C1 segment of cervical spinal cord (tissue), 14 donors: ENCODE results near the gene PXMP2.

ENCODE experiments used
- DNase-seq, 14 donors: peaks; one replicate each; lab custom pipeline; 2025; lab: John Stamatoyannopoulos, UW

PXMP2 gene

DNA sequence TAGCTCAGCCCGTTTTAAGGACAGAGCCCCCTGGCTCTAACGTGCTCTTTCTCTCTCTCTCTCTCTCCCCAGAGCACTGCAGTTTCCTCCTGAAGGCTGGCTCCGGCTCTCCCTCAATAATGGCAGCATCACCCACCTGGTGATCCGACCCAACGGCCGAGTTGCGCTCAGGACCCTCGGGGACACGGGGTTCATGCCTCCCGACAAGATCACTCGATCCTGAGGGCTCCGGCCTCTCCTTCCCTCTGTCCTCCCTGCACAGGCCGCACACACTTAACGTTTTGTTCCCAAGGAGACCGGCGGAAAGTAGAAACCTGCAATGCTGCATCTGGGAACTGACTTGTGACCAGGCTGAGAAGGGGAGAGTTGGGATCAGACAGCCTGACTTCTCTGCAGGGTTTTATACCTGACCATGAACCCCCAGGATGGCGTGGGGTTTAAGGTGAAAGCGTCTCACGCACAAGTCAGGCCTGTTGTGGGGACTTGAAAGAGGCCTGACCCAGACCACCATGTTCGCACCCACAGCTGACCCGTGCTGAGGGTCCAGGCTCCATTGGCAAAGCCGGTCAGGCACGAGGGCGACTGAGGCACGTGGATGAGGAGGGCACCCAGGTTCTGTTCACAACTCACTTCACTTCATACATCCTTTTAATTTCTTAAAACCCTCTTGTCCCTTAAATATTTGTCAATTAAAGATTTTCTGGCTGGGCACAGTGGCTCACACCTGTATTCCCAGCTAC lies 33.4 kb downstream of the PXMP2 start:
- DNase-seq: no peak

GRCh38 chr12:132723015-132723763 lies 35.8 kb downstream of the PXMP2 start:
- DNase-seq: no peak

GRCh38 chr12:132723764-132724140 lies 36.4 kb downstream of the PXMP2 start:
- DNase-seq: no peak

DNA sequence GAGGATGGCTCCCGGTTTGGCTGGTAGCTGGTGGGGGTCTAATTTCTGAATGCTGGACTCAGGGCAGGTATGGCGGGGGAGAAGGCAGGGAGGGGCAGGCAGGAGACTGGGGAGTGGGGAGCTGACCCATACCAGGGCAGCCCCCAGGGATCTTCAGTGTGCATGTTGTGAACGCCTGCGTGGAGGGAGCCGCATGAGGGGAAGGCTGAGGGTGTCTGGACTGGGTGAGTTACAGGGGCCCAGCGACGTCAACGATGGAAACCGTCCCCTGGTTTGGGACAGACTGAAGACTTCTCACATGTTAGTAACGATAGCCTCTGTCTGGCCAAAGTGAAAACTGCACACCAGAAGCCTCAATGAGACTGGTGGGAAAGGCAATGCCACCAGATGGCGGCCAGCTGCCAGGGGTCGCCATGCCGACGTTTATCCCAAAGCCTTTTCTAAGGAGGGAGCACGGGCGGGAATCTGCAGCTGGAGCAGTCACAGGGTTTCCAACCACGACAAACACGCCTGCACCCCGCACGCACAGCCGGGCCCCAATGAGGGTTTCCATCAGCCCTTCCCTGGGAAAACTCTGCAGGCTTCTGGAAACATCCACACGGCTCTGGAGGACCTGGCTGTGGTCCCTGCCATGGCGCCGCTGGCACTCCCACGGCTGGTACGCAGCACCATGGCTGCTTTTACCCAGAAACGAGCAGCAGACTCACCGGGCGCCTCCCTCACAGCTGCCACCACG lies 37.3 kb downstream of the PXMP2 start:
- DNase-seq: no peak

DNA sequence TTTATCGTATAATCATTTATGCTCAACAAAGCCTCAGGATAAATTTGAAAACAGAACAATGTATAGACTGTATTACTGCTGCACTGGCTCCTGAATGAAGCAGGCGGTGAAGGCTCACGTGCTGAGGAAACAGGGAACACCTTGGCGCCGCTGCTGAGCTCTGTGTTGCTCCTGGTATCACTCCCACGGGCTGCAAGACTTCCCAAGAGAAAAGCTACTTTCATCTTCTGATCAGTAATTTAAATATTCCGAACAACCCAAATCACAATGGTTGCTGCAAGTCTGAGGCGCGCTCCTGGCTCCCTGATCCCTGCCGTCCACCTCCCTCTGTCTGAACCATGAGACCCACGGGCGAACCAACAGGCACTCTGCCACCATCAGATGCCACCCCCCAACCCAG lies 39.0 kb downstream of the PXMP2 start:
- DNase-seq: no peak

DNA sequence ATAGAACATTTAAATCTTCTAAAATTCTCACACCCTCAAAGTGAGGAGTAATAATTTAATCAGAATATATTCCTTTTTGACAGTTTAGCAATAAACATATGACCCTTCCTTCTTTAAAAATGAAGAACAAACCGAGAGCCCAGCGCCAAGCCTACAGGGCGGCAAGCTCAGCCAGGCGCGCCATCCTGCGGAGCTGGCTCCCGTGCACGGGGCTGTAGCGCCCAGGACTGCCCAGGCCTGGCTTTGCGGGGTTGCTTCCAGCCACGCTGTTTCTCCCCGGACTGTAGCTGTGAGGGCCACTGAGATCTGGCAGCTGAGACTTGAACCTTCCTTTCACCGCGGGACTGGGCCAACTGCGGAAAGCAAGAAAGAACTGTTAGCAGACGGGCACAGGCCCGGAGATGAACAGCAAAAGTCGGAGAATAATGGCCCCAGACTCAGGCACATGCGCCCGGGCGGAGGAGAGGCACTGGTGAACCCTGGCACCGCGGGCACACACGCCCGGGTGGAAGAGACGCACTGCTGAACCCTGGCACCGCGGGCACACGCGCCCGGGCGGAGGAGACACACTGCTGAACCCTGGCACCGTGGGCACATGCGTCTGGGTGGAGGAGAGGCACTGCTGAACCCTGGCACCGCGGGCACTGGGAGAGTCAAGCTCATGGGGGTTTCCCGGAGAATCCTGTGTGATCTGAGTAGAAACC lies 39.9 kb downstream of the PXMP2 start:
- DNase-seq: no peak

DNA sequence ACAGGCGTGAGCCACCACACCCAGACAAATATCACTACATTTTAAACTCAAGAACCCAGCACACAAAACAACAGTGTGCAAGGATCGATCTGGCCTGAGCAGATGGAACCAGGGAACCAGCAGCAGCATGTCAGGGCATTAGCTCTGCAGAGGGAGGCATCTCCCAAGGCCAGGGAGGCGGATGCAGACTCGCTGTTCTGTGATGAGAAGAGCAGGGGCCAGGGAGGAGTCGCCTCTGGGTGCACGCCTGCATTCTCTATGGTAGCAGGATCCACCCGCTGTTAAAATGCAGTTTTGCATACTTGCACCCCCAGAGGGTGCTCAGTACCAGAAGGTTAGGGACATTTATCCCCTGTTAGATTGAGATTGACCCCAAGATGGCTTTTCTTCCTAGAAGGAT lies 41.1 kb downstream of the PXMP2 start:
- no peak for DNase-seq

DNA sequence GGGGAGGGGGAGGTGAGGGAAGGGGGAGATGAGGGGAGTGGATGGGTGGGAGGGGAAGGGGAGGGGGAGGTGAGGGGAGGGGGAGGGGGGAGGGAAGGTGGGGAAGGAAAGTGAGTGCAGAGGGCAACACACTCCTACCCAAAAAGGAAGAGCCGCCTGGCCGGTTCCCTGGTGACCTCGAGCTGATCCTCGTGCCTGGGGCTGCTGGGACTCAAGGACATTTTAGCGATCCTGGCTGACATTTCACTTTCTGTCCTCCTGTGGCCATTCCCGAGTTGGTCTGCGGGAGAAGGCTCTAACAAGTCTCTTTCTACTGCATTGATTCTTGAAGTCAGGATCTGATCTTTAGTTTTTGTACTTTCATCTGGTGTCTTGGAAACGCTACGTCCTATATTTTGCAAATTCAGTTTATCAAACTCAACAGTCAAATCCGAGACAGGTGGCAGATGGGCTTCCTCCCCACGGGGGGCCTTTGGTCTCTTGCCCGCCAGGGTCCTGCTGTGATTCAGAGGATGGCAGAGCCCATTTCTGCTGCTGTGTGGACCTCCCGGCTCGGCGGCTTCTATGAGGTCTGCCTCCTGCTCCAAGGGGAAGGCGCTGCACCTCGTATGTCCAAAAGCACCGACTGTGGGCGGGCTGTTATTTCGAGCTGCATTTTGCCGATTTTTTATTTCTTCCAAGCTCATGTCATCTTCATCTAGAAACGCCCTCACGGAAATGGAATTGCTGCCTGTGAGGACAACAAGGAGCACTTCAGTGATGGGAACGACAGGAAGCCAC lies 42.3 kb downstream of the PXMP2 start:
- peak in 1 of 14 donors; percentile 48 for DNase-seq

GRCh38 chr12:132730353-132730752 lies 43.0 kb downstream of the PXMP2 start:
- no peak for DNase-seq

GRCh38 chr12:132731574-132731973 lies 44.2 kb downstream of the PXMP2 start:
- no peak for DNase-seq

- no peak for DNase-seq
Measured at GRCh38 chr12:132734206-132734605, 46.8 kb downstream of the PXMP2 start.

GRCh38 chr12:132735496-132735895 lies 48.1 kb downstream of the PXMP2 start:
- no peak for DNase-seq

DNA sequence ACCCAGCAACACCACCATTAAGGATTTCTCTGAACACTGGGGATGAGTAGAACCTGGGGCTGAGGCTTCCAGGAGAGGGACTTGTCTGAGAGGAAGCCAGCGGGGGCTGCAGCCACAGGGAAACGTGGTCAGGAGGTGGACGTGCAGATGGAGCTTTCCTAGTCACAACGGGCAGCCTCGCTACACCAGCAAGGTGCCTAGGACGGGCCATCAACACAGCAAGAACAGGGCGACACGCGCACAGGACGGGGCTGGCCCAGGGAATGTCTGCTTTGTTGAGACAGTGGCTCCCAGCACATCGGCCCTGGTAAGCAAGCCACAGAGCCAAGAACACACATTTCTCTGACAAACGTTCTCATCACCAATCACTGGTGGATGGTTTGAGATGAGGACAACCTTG lies 49.0 kb downstream of the PXMP2 start:
- no peak for DNase-seq

- DNase-seq: no peak
Measured at GRCh38 chr12:132736913-132737312, 49.5 kb downstream of the PXMP2 start.

GRCh38 chr12:132739600-132740312 lies 52.4 kb downstream of the PXMP2 start:
- no peak for DNase-seq

DNA sequence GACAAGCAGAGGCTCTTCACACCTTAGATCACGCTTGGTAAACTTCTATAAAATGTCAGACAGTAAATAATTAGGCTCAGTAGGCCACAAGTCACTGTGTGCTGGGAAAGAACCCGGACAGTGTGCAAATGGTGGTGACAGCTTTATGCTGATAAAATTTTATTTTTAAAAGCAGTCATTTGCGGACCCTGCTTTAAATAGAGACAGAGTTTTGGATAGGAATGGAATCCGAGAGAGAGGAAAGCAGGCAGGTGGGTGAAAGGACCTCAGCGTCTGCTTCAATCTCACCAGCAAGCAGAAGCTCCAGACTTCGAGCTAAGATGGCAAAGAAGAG lies 52.9 kb downstream of the PXMP2 start:
- DNase-seq: no peak

- no peak for DNase-seq
Measured at GRCh38 chr12:132740652-132741051, 53.3 kb downstream of the PXMP2 start.

DNA sequence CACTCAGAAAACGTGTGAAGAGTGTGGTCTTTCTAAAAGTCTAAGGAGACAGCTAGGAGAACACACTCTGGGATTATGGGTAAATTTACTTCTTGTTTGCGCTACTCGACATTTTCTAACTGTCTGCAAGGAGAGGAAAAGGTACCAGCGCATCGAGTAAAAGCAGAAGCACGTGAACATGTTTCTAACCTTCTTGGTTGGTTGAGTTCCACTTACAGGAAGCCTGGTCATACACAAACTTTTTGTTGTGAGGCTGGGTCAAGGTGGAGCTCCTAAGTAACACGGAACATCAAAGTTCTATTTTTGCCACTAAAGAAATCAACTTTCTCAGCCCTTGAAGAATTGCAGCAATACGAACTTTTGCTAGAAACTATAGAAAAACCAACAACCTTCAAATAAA lies 54.2 kb downstream of the PXMP2 start:
- no peak for DNase-seq

- DNase-seq: no peak
Measured at GRCh38 chr12:132743831-132744230, 56.4 kb downstream of the PXMP2 start.

DNA sequence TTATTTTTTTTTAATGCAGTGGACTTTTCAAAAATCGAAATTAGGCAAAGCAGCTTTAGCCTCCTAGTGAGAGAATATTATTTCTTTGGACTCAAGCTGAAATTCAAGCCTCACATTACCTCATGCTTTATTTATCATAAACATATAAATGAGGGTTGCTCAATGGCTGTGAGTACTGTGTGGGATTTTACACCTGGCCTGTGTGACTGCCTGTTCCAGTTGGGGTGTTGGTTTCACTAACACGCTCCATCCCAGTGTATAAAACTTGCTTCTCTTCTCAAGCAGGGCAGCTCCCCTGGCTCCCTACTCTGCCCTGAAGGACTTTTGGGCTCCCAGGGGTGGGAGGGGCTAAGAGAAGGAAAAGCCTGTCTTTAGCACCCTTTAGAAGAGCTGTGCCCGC lies 59.2 kb downstream of the PXMP2 start:
- no peak for DNase-seq

- DNase-seq: no peak
Measured at GRCh38 chr12:132747395-132747794, 60.0 kb downstream of the PXMP2 start.
